ENCODE results near the gene ETV3. TPM values are rescaled to one million over a fixed set of nuclear protein-coding genes. Genes with fewer than 3 reads are reported as not detected.

The ETV3 gene
- total and polyA plus RNA-seq, 2 donors from 2014 or later, result 3.5 to 24.8 TPM

DNA sequence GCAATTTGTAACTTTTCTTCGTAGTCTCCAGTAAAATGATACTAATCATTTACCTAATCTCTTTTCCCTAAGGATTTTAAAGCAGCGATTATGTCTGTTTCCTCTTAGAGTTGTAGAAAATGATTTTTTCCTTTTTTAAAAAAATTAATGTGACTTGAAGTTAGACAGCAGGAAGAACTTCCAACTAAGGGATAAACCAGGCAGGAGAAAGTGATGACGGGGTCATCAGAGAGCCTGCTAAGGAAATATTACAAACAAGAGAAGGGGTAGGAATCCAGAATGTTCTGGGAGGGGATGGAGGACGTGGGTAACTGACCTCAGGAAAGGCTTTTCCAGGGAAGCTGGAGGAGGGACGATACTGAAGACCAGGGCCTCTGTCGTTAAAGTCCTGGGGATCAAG lies 29.7 kb downstream of the ETV3 start:
- FAIRE-seq, result no peak
- TF ChIP-seq, protein P1, sequence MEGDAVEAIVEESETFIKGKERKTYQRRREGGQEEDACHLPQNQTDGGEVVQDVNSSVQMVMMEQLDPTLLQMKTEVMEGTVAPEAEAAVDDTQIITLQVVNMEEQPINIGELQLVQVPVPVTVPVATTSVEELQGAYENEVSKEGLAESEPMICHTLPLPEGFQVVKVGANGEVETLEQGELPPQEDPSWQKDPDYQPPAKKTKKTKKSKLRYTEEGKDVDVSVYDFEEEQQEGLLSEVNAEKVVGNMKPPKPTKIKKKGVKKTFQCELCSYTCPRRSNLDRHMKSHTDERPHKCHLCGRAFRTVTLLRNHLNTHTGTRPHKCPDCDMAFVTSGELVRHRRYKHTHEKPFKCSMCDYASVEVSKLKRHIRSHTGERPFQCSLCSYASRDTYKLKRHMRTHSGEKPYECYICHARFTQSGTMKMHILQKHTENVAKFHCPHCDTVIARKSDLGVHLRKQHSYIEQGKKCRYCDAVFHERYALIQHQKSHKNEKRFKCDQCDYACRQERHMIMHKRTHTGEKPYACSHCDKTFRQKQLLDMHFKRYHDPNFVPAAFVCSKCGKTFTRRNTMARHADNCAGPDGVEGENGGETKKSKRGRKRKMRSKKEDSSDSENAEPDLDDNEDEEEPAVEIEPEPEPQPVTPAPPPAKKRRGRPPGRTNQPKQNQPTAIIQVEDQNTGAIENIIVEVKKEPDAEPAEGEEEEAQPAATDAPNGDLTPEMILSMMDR (IDR thresholded peaks at IDR 0.05; ENCODE audit: borderline replicate concordance, extremely low read depth, insufficient read depth), result no peak

DNA sequence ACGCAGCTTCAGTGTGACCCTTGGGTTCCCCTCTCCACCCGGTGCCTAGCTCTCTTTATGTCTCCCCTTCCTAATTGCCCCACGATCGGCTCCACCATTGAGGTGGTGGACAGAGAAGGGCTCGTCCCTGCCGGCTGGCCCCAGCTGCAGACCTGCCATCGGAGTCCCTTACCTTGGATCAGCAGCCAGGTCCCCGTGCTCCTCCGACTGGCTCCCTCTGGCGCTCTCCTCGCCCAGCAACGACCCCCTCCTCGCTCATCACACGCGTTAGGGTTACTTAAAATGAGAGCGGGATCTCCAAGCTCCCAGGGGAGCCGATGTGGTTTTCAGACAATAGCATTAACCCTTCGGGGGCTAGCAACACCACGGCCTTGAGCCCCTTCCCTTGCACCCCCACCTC lies 30.5 kb downstream of the ETV3 start:
- FAIRE-seq (no peak), DNase-seq (no peak)
- intact Hi-C loops (cut with DNase I), result no loop called here
- no peaks in the 10 kb centered on the region for H3K36me3 ChIP-seq (ENCODE audit: control insufficient read depth in 2 of 3, insufficient read depth in 3 of 3, low read length in 3 of 3)
- H3K27me3 ChIP-seq (ENCODE audit: control insufficient read depth, insufficient read depth, low read length), result no peaks in the 10 kb centered on the region
- H3K4me3 ChIP-seq (ENCODE audit: low read length in 3 of 3), result no peak overlapping the region
- H3K9me3 ChIP-seq (ENCODE audit: control insufficient read depth in 2 of 3, insufficient read depth in 1 of 3, low read length in 3 of 3), result no peaks in the 10 kb centered on the region
- no peak overlapping the region for H3K9ac ChIP-seq (ENCODE audit: low read length in 3 of 3)
- no peaks in the 10 kb centered on the region for H3K4me1 ChIP-seq (ENCODE audit: control insufficient read depth in 2 of 3, insufficient read depth in 2 of 3, low read depth in 1 of 3, low read length in 3 of 3)
- H3K27ac ChIP-seq (ENCODE audit: low read depth in 2 of 2, low read length in 2 of 2), result no peak overlapping the region
- TF ChIP-seq, protein P1 (IDR thresholded peaks at IDR 0.05; ENCODE audit: borderline replicate concordance, extremely low read depth, insufficient read depth), result no peak

More for the DNA sequence above, 29.7 kb downstream of the ETV3 start:
- Histone ChIP-seq H3K9me3 (ENCODE audit: control insufficient read depth in 2 of 3, insufficient read depth in 1 of 3, low read length in 3 of 3) (no peaks in the 10 kb centered on the region), H3K9ac (ENCODE audit: low read length in 3 of 3) (no peak overlapping the region), H3K27ac (ENCODE audit: low read depth in 2 of 2, low read length in 2 of 2) (no peak overlapping the region), H3K27me3 (ENCODE audit: control insufficient read depth, insufficient read depth, low read length) (no peaks in the 10 kb centered on the region), H3K4me3 (ENCODE audit: low read length in 3 of 3) (no peak overlapping the region), H3K4me1 (ENCODE audit: control insufficient read depth in 2 of 3, insufficient read depth in 2 of 3, low read depth in 1 of 3, low read length in 3 of 3) (no peaks in the 10 kb centered on the region), H3K36me3 (ENCODE audit: control insufficient read depth in 2 of 3, insufficient read depth in 3 of 3, low read length in 3 of 3) (no peaks in the 10 kb centered on the region)
- DNase-seq, result no peak
- intact Hi-C loops (cut with DNase I), result no loop called here

DNA sequence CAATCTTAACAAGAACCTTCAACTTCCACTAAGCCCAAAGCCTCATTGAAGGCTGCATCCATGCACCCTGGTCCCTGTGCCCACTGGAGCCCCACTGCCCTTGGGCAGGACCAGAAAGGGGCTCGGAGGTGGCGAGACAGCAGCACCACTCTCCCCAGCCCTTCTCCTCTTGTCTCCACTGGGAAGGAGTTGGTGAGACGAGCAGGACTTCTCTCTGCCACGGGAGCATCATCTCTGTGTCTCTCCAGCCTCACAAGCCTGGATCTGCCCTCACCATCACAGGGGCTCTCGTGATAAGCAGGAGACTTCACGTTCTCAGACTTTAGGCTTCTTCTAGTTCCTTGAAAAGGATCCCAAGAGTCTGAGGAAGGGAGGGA lies 31.4 kb downstream of the ETV3 start:
- H3K4me3 ChIP-seq (ENCODE audit: low read length in 3 of 3), result no peak overlapping the region
- DNase-seq (no peak), FAIRE-seq (no peak)
- H3K9me3 ChIP-seq (ENCODE audit: control insufficient read depth in 2 of 3, insufficient read depth in 1 of 3, low read length in 3 of 3), result no peaks in the 10 kb centered on the region
- no peaks in the 10 kb centered on the region for H3K36me3 ChIP-seq (ENCODE audit: control insufficient read depth in 2 of 3, insufficient read depth in 3 of 3, low read length in 3 of 3)
- no peak overlapping the region for H3K9ac ChIP-seq (ENCODE audit: low read length in 3 of 3)
- intact Hi-C loops (cut with DNase I), result no loop called here
- TF ChIP-seq, protein P1 (IDR thresholded peaks at IDR 0.05; ENCODE audit: borderline replicate concordance, extremely low read depth, insufficient read depth), result no peak
- no peaks in the 10 kb centered on the region for H3K27me3 ChIP-seq (ENCODE audit: control insufficient read depth, insufficient read depth, low read length)
- H3K4me1 ChIP-seq (ENCODE audit: control insufficient read depth in 2 of 3, insufficient read depth in 2 of 3, low read depth in 1 of 3, low read length in 3 of 3), result no peaks in the 10 kb centered on the region
- no peak overlapping the region for H3K27ac ChIP-seq (ENCODE audit: low read depth in 2 of 2, low read length in 2 of 2)
